Measurements from ENCODE around the gene CASR. TPM values are rescaled to one million over a fixed set of nuclear protein-coding genes. Genes with fewer than 3 reads are reported as not detected.

CASR gene
- total and polyA plus RNA-seq, 2 of the 4 experiments (the other 2 are of a cell fraction) = not detected

DNA sequence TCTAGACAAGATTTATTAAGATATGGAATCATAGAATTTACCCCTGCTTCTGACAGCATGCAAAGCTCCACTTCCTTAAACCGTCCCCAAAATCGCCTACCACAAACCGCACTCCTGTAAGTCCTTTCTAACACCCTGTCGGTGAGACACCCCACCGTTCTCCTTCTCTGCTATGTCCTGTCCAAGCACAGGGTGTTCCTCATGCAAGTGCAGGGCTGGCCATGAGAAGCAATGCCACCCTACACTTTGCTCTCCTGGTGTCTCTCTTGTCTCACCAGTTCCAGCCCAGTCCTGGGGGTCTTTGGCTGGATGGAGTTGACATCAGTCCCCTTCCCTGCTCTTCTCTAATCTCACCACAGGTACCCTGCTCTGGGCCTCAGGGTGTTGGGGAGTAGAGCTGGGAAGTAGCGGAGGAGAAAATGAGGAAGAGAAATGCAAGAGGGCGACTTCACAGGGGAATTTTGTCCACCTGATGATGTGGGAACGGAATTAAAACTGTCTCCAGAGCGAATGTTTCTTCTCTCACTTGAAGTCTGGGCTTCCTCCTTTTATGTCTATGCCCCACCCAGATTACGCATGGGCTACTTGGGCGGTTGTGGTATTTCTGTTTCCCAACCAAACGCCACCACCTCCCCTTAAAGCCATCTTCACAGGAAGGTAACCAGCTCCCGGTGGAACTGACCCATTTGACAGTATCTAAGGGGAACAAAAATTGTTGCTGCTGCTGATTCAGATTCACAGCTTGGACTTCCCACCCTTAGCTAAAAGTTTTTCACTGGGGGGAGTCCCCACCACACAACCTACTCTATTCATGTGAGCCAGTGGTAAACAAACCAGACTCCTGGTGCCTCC is 49.9 kb downstream of the CASR start:
- BruUV-seq (replicated peaks) = no TSS peak
- Histone ChIP-seq H3K9me1 (ENCODE audit: insufficient read depth, low read length) (no peaks in the 10 kb centered on the region), H3K23ac (ENCODE audit: low read depth, low read length) (no peak overlapping the region), H3K36me3 (ENCODE audit: control insufficient read depth, insufficient read depth, low read length) (no peaks in the 10 kb centered on the region), H3K14ac (replicated peaks; ENCODE audit: low read depth, low read length) (no peak overlapping the region), H2AK5ac (ENCODE audit: low read depth, low read length) (no peak overlapping the region), H2BK120ac (ENCODE audit: low read depth, low read length) (no peak overlapping the region), H4K20me1 (ENCODE audit: insufficient read depth, low read length) (no peaks in the 10 kb centered on the region), H3K4me3 (ENCODE audit: insufficient read depth, low read depth, low read length) (no peak overlapping the region), H3K4me2 (ENCODE audit: low read depth, low read length) (no peak overlapping the region), H3K4me1 (ENCODE audit: control insufficient read depth, insufficient read depth, low read length) (no peaks in the 10 kb centered on the region), H2BK5ac (ENCODE audit: low read depth, low read length, poor library complexity, severe bottlenecking) (no peak overlapping the region), H4K8ac (ENCODE audit: low read depth in 2 of 2, low read length in 2 of 2) (no peak overlapping the region), H3K18ac (ENCODE audit: low read depth, low read length) (no peak overlapping the region), H2AK9ac (replicated peaks; ENCODE audit: low read depth, low read length, poor library complexity) (no peak overlapping the region), H2BK20ac (ENCODE audit: low read depth, low read length) (no peak overlapping the region), H3K79me1 (ENCODE audit: low read depth in 1 of 2, low read length in 2 of 2) (no peaks in the 10 kb centered on the region), H3K9ac (ENCODE audit: low read depth, low read length) (no peak overlapping the region), H2BK15ac (ENCODE audit: low read depth, low read length) (no peak overlapping the region), H3K56ac (ENCODE audit: extremely low read depth, insufficient read depth, low read length) (no peak overlapping the region), H4K91ac (ENCODE audit: insufficient read depth, low read depth, low read length) (no peak overlapping the region), H3K4ac (ENCODE audit: low read depth, low read length) (no peak overlapping the region), H3K27ac (ENCODE audit: insufficient read depth, low read length) (no peak overlapping the region), H3K27me3 (ENCODE audit: control insufficient read depth, insufficient read depth, low read length) (peaks cover 10% of the 10 kb centered on the region), H3K9me3 (ENCODE audit: control insufficient read depth, insufficient read depth, low read length) (no peaks in the 10 kb centered on the region), H2AFZ (replicated peaks; ENCODE audit: low read length, poor library complexity) (no peak overlapping the region), H4K5ac (ENCODE audit: low read depth, low read length) (no peak overlapping the region)
- TF ChIP-seq MXI1 (IDR thresholded peaks at IDR 0.05; ENCODE audit: borderline replicate concordance, low read depth, low read length) (no peak), POLR2A (IDR thresholded peaks at IDR 0.05; ENCODE audit: low read depth, low read length) (no peak), NFE2L2 (IDR thresholded peaks at IDR 0.05; ENCODE audit: low read depth, low read length) (no peak), MAFK (IDR thresholded peaks at IDR 0.05; ENCODE audit: low read depth, low read length) (no peak), USF2 (IDR thresholded peaks at IDR 0.05; ENCODE audit: low read depth, low read length) (no peak), MAZ (IDR thresholded peaks at IDR 0.05; ENCODE audit: borderline replicate concordance, low read depth, low read length) (no peak), CEBPB (IDR thresholded peaks at IDR 0.05; ENCODE audit: low read depth, low read length) (no peak), RAD21 (IDR thresholded peaks at IDR 0.05; ENCODE audit: low read length) (no peak), FOS (IDR thresholded peaks at IDR 0.05; ENCODE audit: low read depth, low read length) (no peak), RCOR1 (IDR thresholded peaks at IDR 0.05; ENCODE audit: insufficient replicate concordance, low read length) (no peak), CHD1 (IDR thresholded peaks at IDR 0.05; ENCODE audit: low read depth, low read length) (no peak), BHLHE40 (IDR thresholded peaks at IDR 0.05; ENCODE audit: low read depth, low read length) (no peak), SMC3 (IDR thresholded peaks at IDR 0.05; ENCODE audit: low read depth, low read length) (no peak), RFX5 (IDR thresholded peaks at IDR 0.05; ENCODE audit: low read depth, low read length) (no peak)
- TF ChIP-seq, protein P1, sequence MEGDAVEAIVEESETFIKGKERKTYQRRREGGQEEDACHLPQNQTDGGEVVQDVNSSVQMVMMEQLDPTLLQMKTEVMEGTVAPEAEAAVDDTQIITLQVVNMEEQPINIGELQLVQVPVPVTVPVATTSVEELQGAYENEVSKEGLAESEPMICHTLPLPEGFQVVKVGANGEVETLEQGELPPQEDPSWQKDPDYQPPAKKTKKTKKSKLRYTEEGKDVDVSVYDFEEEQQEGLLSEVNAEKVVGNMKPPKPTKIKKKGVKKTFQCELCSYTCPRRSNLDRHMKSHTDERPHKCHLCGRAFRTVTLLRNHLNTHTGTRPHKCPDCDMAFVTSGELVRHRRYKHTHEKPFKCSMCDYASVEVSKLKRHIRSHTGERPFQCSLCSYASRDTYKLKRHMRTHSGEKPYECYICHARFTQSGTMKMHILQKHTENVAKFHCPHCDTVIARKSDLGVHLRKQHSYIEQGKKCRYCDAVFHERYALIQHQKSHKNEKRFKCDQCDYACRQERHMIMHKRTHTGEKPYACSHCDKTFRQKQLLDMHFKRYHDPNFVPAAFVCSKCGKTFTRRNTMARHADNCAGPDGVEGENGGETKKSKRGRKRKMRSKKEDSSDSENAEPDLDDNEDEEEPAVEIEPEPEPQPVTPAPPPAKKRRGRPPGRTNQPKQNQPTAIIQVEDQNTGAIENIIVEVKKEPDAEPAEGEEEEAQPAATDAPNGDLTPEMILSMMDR (conservative IDR thresholded peaks at IDR 0.05; ENCODE audit: low read depth, low read length) = no peak
- 87% methylated on average over 7 of the region's 13 CpGs; no CpG with 5 or more reads in 1 of the 2 experiments for WGBS, 2 experiments (ENCODE audit: extremely low coverage in 2 of 2, insufficient read length in 1 of 2)
- no peak for DNase-seq
- in situ Hi-C loops (cut with MboI; ENCODE audit: low sequenced_read_pairs) = no loop called here
- intact Hi-C loops (cut with micrococcal nuclease) = no loop called here
- ChIA-PET POLR2A (ENCODE audit: unreplicated experiment) (no interaction called here), CTCF (no interaction called here)
- ATAC-seq (ENCODE audit: low read depth) = no peak
- dilution Hi-C loops (cut with HindIII; ENCODE audit: low sequenced_read_pairs, unreplicated experiment) = no loop called here

Data from IMR-90 (cell line).